BE2C (cell line): ENCODE data around the gene PDGFRB.

Experiments used
- DNase-seq: peaks from one replicate; pipeline ENCODE4 v3.0.0-alpha.2; 2020
- H3K27me3 ChIP-seq: fragments of 250-450 bp; sonication (Bioruptor Pico); 2 replicates; pipeline ENCODE4 v1.5.1; 2020; ENCODE audit warnings: mild to moderate bottlenecking
- H3K36me3 ChIP-seq: fragments of 250-450 bp; sonication (Bioruptor Pico); 2 replicates; pipeline ENCODE4 v1.5.1; 2020; ENCODE audit warnings: mild to moderate bottlenecking
- H3K4me1 ChIP-seq: fragments of 250-450 bp; sonication (Bioruptor Pico); 2 replicates; pipeline ENCODE4 v1.5.1; 2020
- H3K4me3 ChIP-seq: 2 replicates; pipeline ENCODE4 v1.5.1; 2011; ENCODE audit warnings: low read depth, low read length
- H3K9me3 ChIP-seq: fragments of 250-450 bp; sonication (Bioruptor Pico); 2 replicates; pipeline ENCODE4 v1.5.1; 2020
- TF ChIP-seq, protein P1 (sequence below): IDR thresholded peaks from 2 replicates; pipeline ENCODE4 v1.5.1; 2012; ENCODE audit warnings: mild to moderate bottlenecking, low read depth, low read length

Gene PDGFRB

DNA sequence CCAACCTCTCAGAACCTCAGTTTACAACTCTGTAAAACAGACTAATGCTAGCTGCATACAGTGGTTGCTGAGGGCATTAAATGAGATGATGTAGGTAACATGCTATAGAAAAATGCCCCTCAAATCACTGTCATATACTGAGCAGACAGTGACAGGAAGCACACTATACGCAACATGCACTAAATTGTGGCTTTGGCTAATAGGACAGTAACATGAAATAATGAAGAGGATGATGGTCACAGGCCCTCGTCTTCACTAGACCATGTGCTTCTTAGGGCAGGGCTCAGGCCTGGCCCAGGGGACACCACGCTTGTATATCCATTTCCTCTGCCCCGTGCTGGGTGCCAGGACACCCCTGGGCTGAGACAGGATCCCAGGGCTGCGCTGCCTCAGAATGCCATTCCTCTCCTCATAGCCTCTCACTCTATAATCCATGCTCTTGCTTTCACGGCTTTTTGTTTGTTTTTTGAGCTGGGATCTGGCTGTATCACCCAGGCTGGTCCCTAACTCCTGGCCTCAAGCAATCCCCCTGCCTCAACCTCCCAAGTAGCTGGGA lies 88.2 kb downstream of the PDGFRB start:
- Histone ChIP-seq H3K27me3 (no peaks in the 10 kb centered on the region), H3K4me1 (no peaks in the 10 kb centered on the region), H3K9me3 (no peaks in the 10 kb centered on the region), H3K36me3 (no peaks in the 10 kb centered on the region), H3K4me3 (no peak overlapping the region)
- DNase-seq = no peak
- TF ChIP-seq, protein P1, sequence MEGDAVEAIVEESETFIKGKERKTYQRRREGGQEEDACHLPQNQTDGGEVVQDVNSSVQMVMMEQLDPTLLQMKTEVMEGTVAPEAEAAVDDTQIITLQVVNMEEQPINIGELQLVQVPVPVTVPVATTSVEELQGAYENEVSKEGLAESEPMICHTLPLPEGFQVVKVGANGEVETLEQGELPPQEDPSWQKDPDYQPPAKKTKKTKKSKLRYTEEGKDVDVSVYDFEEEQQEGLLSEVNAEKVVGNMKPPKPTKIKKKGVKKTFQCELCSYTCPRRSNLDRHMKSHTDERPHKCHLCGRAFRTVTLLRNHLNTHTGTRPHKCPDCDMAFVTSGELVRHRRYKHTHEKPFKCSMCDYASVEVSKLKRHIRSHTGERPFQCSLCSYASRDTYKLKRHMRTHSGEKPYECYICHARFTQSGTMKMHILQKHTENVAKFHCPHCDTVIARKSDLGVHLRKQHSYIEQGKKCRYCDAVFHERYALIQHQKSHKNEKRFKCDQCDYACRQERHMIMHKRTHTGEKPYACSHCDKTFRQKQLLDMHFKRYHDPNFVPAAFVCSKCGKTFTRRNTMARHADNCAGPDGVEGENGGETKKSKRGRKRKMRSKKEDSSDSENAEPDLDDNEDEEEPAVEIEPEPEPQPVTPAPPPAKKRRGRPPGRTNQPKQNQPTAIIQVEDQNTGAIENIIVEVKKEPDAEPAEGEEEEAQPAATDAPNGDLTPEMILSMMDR = no peak

DNA sequence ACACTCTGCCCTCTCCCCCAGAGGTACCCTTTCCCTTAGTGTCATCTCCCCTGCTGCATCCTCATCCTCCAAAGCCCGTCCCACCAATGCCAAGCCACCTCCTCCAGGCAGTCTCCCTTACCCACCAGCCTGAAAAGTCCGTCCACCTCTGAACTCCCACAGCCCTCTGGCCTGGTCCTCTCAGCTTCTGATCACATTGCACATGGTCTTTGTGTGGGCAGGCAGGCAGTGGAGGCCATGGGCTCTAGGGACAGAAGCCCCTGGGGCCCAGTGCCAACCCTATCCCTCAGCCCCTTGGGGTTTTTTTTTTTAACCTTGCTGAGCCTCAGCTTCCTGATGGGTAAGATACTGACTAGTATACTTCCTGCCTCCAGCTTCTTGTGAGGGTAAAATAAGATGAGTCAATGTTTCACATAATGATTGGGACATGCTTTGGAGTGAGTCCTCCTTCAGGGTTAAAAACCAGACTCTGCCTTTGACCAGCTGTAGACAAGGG lies 88.7 kb downstream of the PDGFRB start:
- DNase-seq = no peak
- TF ChIP-seq, protein P1 = no peak
- H3K4me1 ChIP-seq = no peaks in the 10 kb centered on the region

DNA sequence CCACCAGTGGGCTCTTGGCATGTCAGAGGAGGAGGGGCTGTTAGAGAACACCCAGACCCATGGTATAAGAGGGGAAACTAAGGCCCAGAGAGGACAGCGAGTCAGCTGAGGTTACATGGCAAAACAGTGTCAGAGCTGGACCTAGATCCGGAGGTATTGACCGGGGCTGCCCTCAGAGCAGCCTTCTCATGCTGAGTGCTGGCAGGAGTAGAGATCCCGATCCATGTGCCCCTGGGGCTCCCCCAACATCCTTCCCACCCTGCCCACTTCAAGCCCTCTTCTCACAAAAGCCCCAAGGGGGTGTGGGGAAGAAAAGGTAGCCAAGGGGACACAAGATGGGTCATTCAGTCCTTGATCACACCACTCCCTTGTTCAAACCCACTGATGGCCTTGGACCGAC lies 89.2 kb downstream of the PDGFRB start:
- no peak for DNase-seq
- Histone ChIP-seq H3K36me3 (no peaks in the 10 kb centered on the region), H3K4me1 (no peaks in the 10 kb centered on the region), H3K4me3 (no peak overlapping the region), H3K27me3 (no peaks in the 10 kb centered on the region), H3K9me3 (no peaks in the 10 kb centered on the region)
- TF ChIP-seq, protein P1 = no peak

More for the DNA sequence above, 88.7 kb downstream of the PDGFRB start:
- Histone ChIP-seq H3K9me3 (no peaks in the 10 kb centered on the region), H3K36me3 (no peaks in the 10 kb centered on the region), H3K4me3 (no peak overlapping the region), H3K27me3 (no peaks in the 10 kb centered on the region)

DNA sequence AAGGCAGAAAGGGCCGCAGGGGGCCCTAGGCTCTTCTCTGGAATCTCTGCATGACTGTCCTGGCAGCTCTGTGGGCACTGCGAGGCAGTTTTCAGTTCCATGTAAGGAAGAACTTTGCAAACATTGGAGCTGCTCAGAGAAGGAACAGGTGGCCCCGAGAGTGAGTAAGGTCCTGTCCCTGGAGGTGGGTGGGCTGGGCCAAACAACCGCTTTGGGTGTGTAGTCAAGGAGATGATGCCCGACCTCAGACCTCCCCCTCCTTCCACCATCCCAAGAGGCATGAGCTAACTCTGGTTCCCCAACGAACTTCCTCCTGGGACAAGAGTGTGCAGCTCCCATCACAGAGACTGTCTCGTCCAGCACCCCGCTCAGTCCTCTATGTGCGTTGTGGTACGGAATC lies 89.8 kb downstream of the PDGFRB start:
- TF ChIP-seq, protein P1 = no peak
- no peak for DNase-seq
- no peaks in the 10 kb centered on the region for H3K27me3 ChIP-seq
- no peaks in the 10 kb centered on the region for H3K4me1 ChIP-seq
- H3K9me3 ChIP-seq = no peaks in the 10 kb centered on the region
- no peak overlapping the region for H3K4me3 ChIP-seq
- H3K36me3 ChIP-seq = no peaks in the 10 kb centered on the region

DNA sequence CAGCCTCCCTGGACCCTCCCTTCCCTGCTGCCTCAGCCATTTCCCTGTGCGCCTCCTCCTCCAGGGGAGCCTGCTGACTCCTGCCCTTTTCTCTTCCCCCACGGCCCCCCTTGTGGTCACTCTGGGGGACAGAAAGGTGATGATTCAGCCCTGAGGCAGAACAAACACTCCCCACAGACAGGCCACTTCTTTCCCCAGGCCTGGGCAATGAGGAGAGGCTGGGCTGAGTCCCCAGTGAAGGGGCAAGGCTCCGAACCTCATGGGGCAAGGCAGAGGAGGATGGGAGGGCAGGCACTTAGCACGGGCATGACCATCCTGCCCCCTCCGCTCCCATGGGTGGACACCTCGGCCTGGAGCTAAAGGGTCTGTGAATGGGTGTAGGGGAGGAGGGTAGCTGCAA lies 90.3 kb downstream of the PDGFRB start:
- Histone ChIP-seq H3K36me3 (no peaks in the 10 kb centered on the region), H3K27me3 (no peaks in the 10 kb centered on the region), H3K9me3 (no peaks in the 10 kb centered on the region), H3K4me1 (no peaks in the 10 kb centered on the region), H3K4me3 (no peak overlapping the region)
- TF ChIP-seq, protein P1 = no peak
- no peak for DNase-seq

DNA sequence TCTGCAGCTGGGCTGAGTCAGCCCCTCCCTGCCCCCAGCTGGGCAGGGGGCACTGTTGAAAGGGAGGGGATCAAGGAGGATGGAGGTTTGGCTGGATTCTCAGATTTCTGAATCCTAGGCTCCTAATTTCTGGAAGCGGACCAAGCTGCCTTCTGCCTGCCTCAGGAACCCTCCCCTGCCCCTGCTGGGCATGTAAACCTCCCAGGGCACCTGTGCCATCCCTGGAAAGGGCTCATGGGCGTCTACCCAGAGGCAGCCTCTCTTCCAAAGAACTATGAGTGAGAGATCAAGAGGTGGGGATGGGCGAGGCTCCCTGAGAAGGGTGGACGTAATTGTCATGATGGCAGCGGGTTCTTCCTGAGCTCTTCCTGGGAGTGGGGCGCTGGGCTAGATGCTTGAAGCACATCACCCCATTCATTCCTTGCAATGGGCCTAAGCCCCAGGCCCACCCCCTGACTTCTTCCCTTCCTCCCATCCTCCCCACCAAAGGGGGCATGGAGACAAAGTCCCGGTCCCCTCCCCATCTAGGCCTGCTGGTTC lies 90.9 kb downstream of the PDGFRB start:
- Histone ChIP-seq H3K4me1 (no peaks in the 10 kb centered on the region), H3K9me3 (no peaks in the 10 kb centered on the region), H3K27me3 (no peaks in the 10 kb centered on the region), H3K4me3 (no peak overlapping the region), H3K36me3 (no peaks in the 10 kb centered on the region)
- no peak for DNase-seq
- TF ChIP-seq, protein P1 = no peak
